Activated CD4-positive, CD25-positive, alpha-beta regulatory T cell (primary cell): ENCODE data around the gene TCP1.
"Not testable (repeated sequence)": the region's sequence is repeated elsewhere in the genome, so short reads cannot be mapped to it uniquely, and the experiment has no call there.

ENCODE experiments used
- DNase-seq, 4 experiments: peaks; one replicate each; lab custom pipeline; 2025; lab: John Stamatoyannopoulos, UW

The TCP1 gene

GRCh38 chr6:159777240-159777904, 12.0 kb downstream of the TCP1 start:
- no peak for DNase-seq

GRCh38 chr6:159772196-159772595, 17.2 kb downstream of the TCP1 start:
- DNase-seq, result no peak

GRCh38 chr6:159769470-159769869, 19.9 kb downstream of the TCP1 start:
- no peak for DNase-seq

- no peak for DNase-seq
These were observed 22.5 kb downstream of the TCP1 start for GRCh38 chr6:159766906-159767305.

GRCh38 chr6:159762681-159763293, 26.6 kb downstream of the TCP1 start:
- DNase-seq, result no peak

- peak; percentile 76 to 90 (median 84) for DNase-seq
These were observed 27.3 kb downstream of the TCP1 start, which contains the start of gene ACAT2 for GRCh38 chr6:159761873-159762680. Gene ACAT2 (plus strand): TSS chr6:159762045. CDS start chr6:159762088, 43 bp downstream.

- peak in 1 of 4 experiments; percentile 26 for DNase-seq
These were observed 28.1 kb downstream of the TCP1 start for GRCh38 chr6:159761129-159761872.

- DNase-seq, result no peak
These were observed 28.8 kb downstream of the TCP1 start for GRCh38 chr6:159760602-159761057.

- no peak for DNase-seq
These were observed 29.8 kb downstream of the TCP1 start for GRCh38 chr6:159759645-159760044.

GRCh38 chr6:159758031-159759001, 31.1 kb downstream of the TCP1 start:
- DNase-seq, result no peak

GRCh38 chr6:159756508-159756907, 32.9 kb downstream of the TCP1 start:
- DNase-seq, result no peak

GRCh38 chr6:159754959-159755914, 34.2 kb downstream of the TCP1 start:
- no peak for DNase-seq

GRCh38 chr6:159754401-159754800, 35.0 kb downstream of the TCP1 start:
- DNase-seq, result no peak

- DNase-seq, result no peak
These were observed 36.1 kb downstream of the TCP1 start for GRCh38 chr6:159753081-159753872.

GRCh38 chr6:159751448-159751847, 38.0 kb downstream of the TCP1 start:
- DNase-seq, result no peak

- DNase-seq, result not testable (repeated sequence)
These were observed 41.3 kb downstream of the TCP1 start for GRCh38 chr6:159748127-159748526.

- no peak for DNase-seq
These were observed 42.6 kb downstream of the TCP1 start for GRCh38 chr6:159746759-159747158.

- no peak for DNase-seq
These were observed 44.3 kb downstream of the TCP1 start for GRCh38 chr6:159745081-159745480.

- DNase-seq, result no peak
These were observed 47.2 kb downstream of the TCP1 start for GRCh38 chr6:159742165-159742564.
